ENCODE measurements around the gene SNCB. TPM values are rescaled to one million over a fixed set of nuclear protein-coding genes. Genes with fewer than 3 reads are reported as not detected.

SNCB gene
- total and polyA plus RNA-seq, 2 of the 13 experiments (the other 11 are each of a cell fraction or from before 2014, with no cell fraction given), result not detected

GRCh38 chr5:176596069-176596644, 34.2 kb downstream of the SNCB start (continued):
- TF ChIP-seq LCORL (IDR thresholded peaks at IDR 0.05), result no peak
- no peak for TF ChIP-seq LCORL (CRISPR knock-in tag; IDR thresholded peaks at IDR 0.05)
- TF ChIP-seq SAFB2 (CRISPR knock-in tag; IDR thresholded peaks at IDR 0.05; ENCODE audit: borderline replicate concordance, low read depth), result no peak
- no peak for TF ChIP-seq ZBTB3 (CRISPR knock-in tag; IDR thresholded peaks at IDR 0.05; ENCODE audit: borderline replicate concordance, low read depth)
- no peak for TF ChIP-seq ZBTB25 (CRISPR knock-in tag; IDR thresholded peaks at IDR 0.05)
- no peak for TF ChIP-seq FOXP1 (IDR thresholded peaks at IDR 0.05)
- no peak for TF ChIP-seq FOXP1 (CRISPR knock-in tag; IDR thresholded peaks at IDR 0.05)
- TF ChIP-seq BRCA1 (CRISPR knock-in tag; IDR thresholded peaks at IDR 0.05), result no peak
- TF ChIP-seq CAMTA2 (CRISPR knock-in tag; IDR thresholded peaks at IDR 0.05; ENCODE audit: borderline replicate concordance), result no peak
- no peak for TF ChIP-seq MAFG (CRISPR knock-in tag; IDR thresholded peaks at IDR 0.05)
- no peak for TF ChIP-seq SRSF4 (IDR thresholded peaks at IDR 0.05; ENCODE audit: low read depth, low read length, poor library complexity, severe bottlenecking)

GRCh38 chr5:176595386-176595943, 34.9 kb downstream of the SNCB start:
- CTCF ChIA-PET (ENCODE audit: low intra/inter-chr PET ratio, low total read pairs), result no interaction called here
- POLR2A ChIA-PET, result no interaction called here
- WGBS (ENCODE audit: low lambda C conversion rate), result 93% methylated on average over 4 of the region's 11 CpGs
- no peaks in the 10 kb centered on the region; the same call in 1 of the 2 replicates for H3K9me3 ChIP-seq (ENCODE audit: low read length)
- no peak for TF ChIP-seq MXI1 (IDR thresholded peaks at IDR 0.05; ENCODE audit: borderline replicate concordance, low read depth, low read length)
- TF ChIP-seq TIGD3 (CRISPR knock-in tag; IDR thresholded peaks at IDR 0.05; ENCODE audit: borderline replicate concordance), result no peak
- ATAC-seq, result no peak
- in situ Hi-C loops (cut with HindIII; ENCODE audit: extremely low pct_ligation_motif_present, low pct_unique_long_range_greater_than_20kb) (loop anchor here (25.0 kb wide), 1 partner anchor 858 kb away; no protein-coding TSS in a partner anchor), intact Hi-C loops (cut with micrococcal nuclease; ENCODE audit: unreplicated experiment) (no loop called here)
- no peak for DNase-seq (ENCODE audit: low spot score)
- no peak overlapping the region for H3K27ac ChIP-seq (ENCODE audit: extremely low read length, insufficient read depth, low read length)
- H2AFZ ChIP-seq (ENCODE audit: low read length), result no peak overlapping the region
- peaks cover 0 to 12% of the 10 kb centered on the region in 2 experiments; a peak in 1 of 5 replicates for H3K36me3 ChIP-seq (replicated peaks in 1 of 2; ENCODE audit: control insufficient read depth in 1 of 2, insufficient read depth in 2 of 2, low read length in 2 of 2)
- H4K20me1 ChIP-seq (ENCODE audit: insufficient read depth, low read length), result no peaks in the 10 kb centered on the region
- no peak overlapping the region for H3K4me3 ChIP-seq (replicated peaks in 1 of 3; ENCODE audit: insufficient read depth in 1 of 3, low read depth in 2 of 3, low read length in 3 of 3)
- H3K4me2 ChIP-seq (ENCODE audit: low read depth, low read length), result no peak overlapping the region
- H3K79me2 ChIP-seq (ENCODE audit: insufficient read depth, low read length), result no peaks in the 10 kb centered on the region
- no peak overlapping the region for H3K9ac ChIP-seq (ENCODE audit: insufficient read depth, low read depth, low read length)
- BruUV-seq (replicated peaks), result no TSS peak
- H3K4me1 ChIP-seq (ENCODE audit: insufficient read depth, low read length), result no peaks in the 10 kb centered on the region
- no peaks in the 10 kb centered on the region; a peak in 1 of 5 replicates for H3K27me3 ChIP-seq (ENCODE audit: control insufficient read depth in 1 of 2, insufficient read depth in 2 of 2, low read length in 2 of 2)
- no peak for FAIRE-seq
